WTC11 (cell line): Measurements from ENCODE around the gene TGFBR2. TPM values are rescaled to one million over a fixed set of nuclear protein-coding genes. Genes with fewer than 3 reads are reported as not detected.

Experiments used
- ATAC-seq: fragments of 200-7000 bp; cut with Tn5 transposase; 2 replicates; pipeline ENCODE4 v1.10.0; 2021; ENCODE audit warnings: mild to moderate bottlenecking, moderate library complexity
- CTCF ChIA-PET: fragments of 300-600 bp; sonication (Branson Sonifier 250); formaldehyde crosslinking; loops from one replicate; lab custom pipeline; 2021; ENCODE audit warnings: antibody characterized with exemption; lab: Charles Lee
- POLR2A ChIA-PET: fragments of 350-600 bp; sonication (Branson Sonifier 250); formaldehyde crosslinking; loops from one replicate; lab custom pipeline; 2021; ENCODE audit warnings: antibody characterized with exemption; lab: Charles Lee
- DNase-seq: peaks from one replicate; pipeline ENCODE4 v3.0.0; 2021; ENCODE audit warnings: low spot score
- H3K27ac Mint-ChIP-seq: 2 replicates; pipeline ENCODE4 v1.8.0; 2021; ENCODE audit warnings: mixed read lengths
- H3K27me3 Mint-ChIP-seq: 2 replicates; pipeline ENCODE4 v1.8.0; 2021; ENCODE audit warnings: low read depth, mild to moderate bottlenecking, moderate library complexity, mixed read lengths
- H3K36me3 Mint-ChIP-seq: 2 replicates; pipeline ENCODE4 v1.8.0; 2021; ENCODE audit warnings: mixed read lengths
- H3K4me1 Mint-ChIP-seq: 2 replicates; pipeline ENCODE4 v1.8.0; 2022; ENCODE audit warnings: mixed read lengths
- H3K4me3 Mint-ChIP-seq: 2 replicates; pipeline ENCODE4 v1.8.0; 2021; ENCODE audit warnings: mild to moderate bottlenecking, moderate library complexity, mixed read lengths
- H3K9me3 Mint-ChIP-seq: 2 replicates; pipeline ENCODE4 v1.8.0; 2021; ENCODE audit warnings: mixed read lengths
- CREM ChIP-seq: sonication (generic); formaldehyde crosslinking; IDR thresholded peaks from 2 replicates; pipeline ENCODE4 v1.8.1; 2022; ENCODE audit warnings: mild to moderate bottlenecking, missing genetic modification reagents, moderate library complexity
- E2F1 ChIP-seq: sonication (generic); formaldehyde crosslinking; IDR thresholded peaks from 2 replicates; pipeline ENCODE4 v1.8.0; 2022; ENCODE audit warnings: mild to moderate bottlenecking, missing genetic modification reagents
- FOXP1 ChIP-seq: sonication (generic); formaldehyde crosslinking; IDR thresholded peaks from 2 replicates; pipeline ENCODE4 v1.8.0; 2022; ENCODE audit warnings: missing genetic modification reagents, mild to moderate bottlenecking, moderate library complexity, borderline replicate concordance
- IRF2 ChIP-seq: sonication (generic); formaldehyde crosslinking; IDR thresholded peaks from 2 replicates; pipeline ENCODE4 v1.8.0; 2022; ENCODE audit warnings: low read depth, missing genetic modification reagents, borderline replicate concordance
- MYBL2 ChIP-seq: sonication (generic); formaldehyde crosslinking; IDR thresholded peaks from 2 replicates; pipeline ENCODE4 v1.8.1; 2023; ENCODE audit warnings: mild to moderate bottlenecking, moderate library complexity, missing genetic modification reagents
- NR3C1 ChIP-seq: sonication (generic); formaldehyde crosslinking; conservative IDR thresholded peaks from 2 replicates; pipeline ENCODE4 v1.8.1; 2023; ENCODE audit warnings: low read depth, mild to moderate bottlenecking, missing genetic modification reagents
- RELA ChIP-seq: sonication (generic); formaldehyde crosslinking; IDR thresholded peaks from 2 replicates; pipeline ENCODE4 v1.8.1; 2022; ENCODE audit warnings: missing genetic modification reagents, mild to moderate bottlenecking, borderline replicate concordance
- STAT6 ChIP-seq: sonication (generic); formaldehyde crosslinking; conservative IDR thresholded peaks from 2 replicates; pipeline ENCODE4 v1.8.1; 2023; ENCODE audit warnings: mild to moderate bottlenecking, low read depth, missing genetic modification reagents, moderate library complexity
- ZNF138 ChIP-seq: sonication (generic); formaldehyde crosslinking; conservative IDR thresholded peaks from 2 replicates; pipeline ENCODE4 v1.8.1; 2022; ENCODE audit warnings: mild to moderate bottlenecking, moderate library complexity, missing genetic modification reagents
- ZNF232 ChIP-seq: sonication (generic); formaldehyde crosslinking; IDR thresholded peaks from 2 replicates; pipeline ENCODE4 v1.8.0; 2022; ENCODE audit warnings: mild to moderate bottlenecking, missing genetic modification reagents
- ZNF263 ChIP-seq: sonication (generic); formaldehyde crosslinking; IDR thresholded peaks from 2 replicates; pipeline ENCODE4 v1.8.1; 2022; ENCODE audit warnings: low read depth, mild to moderate bottlenecking, moderate library complexity, missing genetic modification reagents
- ZNF416 ChIP-seq: fragments of 250-450 bp; sonication (Bioruptor Pico); IDR thresholded peaks from 2 replicates; pipeline ENCODE4 v1.9.0; 2021; ENCODE audit warnings: mild to moderate bottlenecking, inconsistent platforms
- total RNA-seq: library from RNA; stranded (reverse); gene quantifications from 3 replicates; pipeline ENCODE4 v1.2.3, GENCODE V29; 2021
- TF ChIP-seq, protein P1 (sequence below): fragments of 250-450 bp; sonication (Bioruptor Pico); IDR thresholded peaks from 2 replicates; pipeline ENCODE4 v2.1.2; 2022; ENCODE audit warnings: mild to moderate bottlenecking, moderate library complexity
- TF ChIP-seq, protein P2 (sequence below): fragments of 200-600 bp; IDR thresholded peaks from 2 replicates; pipeline ENCODE4 v1.8.0; 2022; ENCODE audit warnings: antibody characterized with exemption
- TF ChIP-seq, protein P3 (sequence below): sonication (generic); formaldehyde crosslinking; IDR thresholded peaks from 2 replicates; pipeline ENCODE4 v1.8.0; 2022; ENCODE audit warnings: missing genetic modification reagents
- TF ChIP-seq, protein P4 (sequence below): sonication (generic); formaldehyde crosslinking; IDR thresholded peaks from 2 replicates; pipeline ENCODE4 v1.8.1; 2022; ENCODE audit warnings: missing genetic modification reagents, borderline replicate concordance
- TF ChIP-seq, protein P5 (sequence below): sonication (generic); formaldehyde crosslinking; IDR thresholded peaks from 2 replicates; pipeline ENCODE4 v1.8.1; 2022; ENCODE audit warnings: low read depth, mild to moderate bottlenecking, moderate library complexity, missing genetic modification reagents, borderline replicate concordance

TGFBR2 gene
- total RNA-seq, 1 experiment from 2014 or later = 9.6 TPM

GRCh38 chr3:30681649-30682211 is 75.3 kb downstream of the TGFBR2 start:
- CTCF ChIA-PET = no interaction called here
- POLR2A ChIA-PET = no interaction called here

GRCh38 chr3:30682434-30683155 is 76.2 kb downstream of the TGFBR2 start:
- ATAC-seq (no peak), DNase-seq (no peak)
- peaks cover 34% of the 10 kb centered on the region for H3K4me1 Mint-ChIP-seq
- H3K27me3 Mint-ChIP-seq = no peaks in the 10 kb centered on the region
- ChIA-PET POLR2A (no interaction called here), CTCF (no interaction called here)
- no peak overlapping the region for H3K27ac Mint-ChIP-seq
- peaks cover 28% of the 10 kb centered on the region for H3K36me3 Mint-ChIP-seq
- H3K9me3 Mint-ChIP-seq = no peaks in the 10 kb centered on the region
- H3K4me3 Mint-ChIP-seq = no peak overlapping the region
- TF ChIP-seq STAT6 (CRISPR knock-in tag) (no peak), RELA (no peak), ZNF138 (CRISPR knock-in tag) (no peak), FOXP1 (CRISPR knock-in tag) (no peak), NR3C1 (no peak), CREM (no peak), IRF2 (CRISPR knock-in tag) (no peak), MYBL2 (no peak)
- TF ChIP-seq, protein P1, sequence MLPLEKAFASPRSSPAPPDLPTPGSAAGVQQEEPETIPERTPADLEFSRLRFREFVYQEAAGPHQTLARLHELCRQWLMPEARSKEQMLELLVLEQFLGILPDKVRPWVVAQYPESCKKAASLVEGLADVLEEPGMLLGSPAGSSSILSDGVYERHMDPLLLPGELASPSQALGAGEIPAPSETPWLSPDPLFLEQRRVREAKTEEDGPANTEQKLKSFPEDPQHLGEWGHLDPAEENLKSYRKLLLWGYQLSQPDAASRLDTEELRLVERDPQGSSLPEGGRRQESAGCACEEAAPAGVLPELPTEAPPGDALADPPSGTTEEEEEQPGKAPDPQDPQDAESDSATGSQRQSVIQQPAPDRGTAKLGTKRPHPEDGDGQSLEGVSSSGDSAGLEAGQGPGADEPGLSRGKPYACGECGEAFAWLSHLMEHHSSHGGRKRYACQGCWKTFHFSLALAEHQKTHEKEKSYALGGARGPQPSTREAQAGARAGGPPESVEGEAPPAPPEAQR = no peak
- TF ChIP-seq, protein P2, sequence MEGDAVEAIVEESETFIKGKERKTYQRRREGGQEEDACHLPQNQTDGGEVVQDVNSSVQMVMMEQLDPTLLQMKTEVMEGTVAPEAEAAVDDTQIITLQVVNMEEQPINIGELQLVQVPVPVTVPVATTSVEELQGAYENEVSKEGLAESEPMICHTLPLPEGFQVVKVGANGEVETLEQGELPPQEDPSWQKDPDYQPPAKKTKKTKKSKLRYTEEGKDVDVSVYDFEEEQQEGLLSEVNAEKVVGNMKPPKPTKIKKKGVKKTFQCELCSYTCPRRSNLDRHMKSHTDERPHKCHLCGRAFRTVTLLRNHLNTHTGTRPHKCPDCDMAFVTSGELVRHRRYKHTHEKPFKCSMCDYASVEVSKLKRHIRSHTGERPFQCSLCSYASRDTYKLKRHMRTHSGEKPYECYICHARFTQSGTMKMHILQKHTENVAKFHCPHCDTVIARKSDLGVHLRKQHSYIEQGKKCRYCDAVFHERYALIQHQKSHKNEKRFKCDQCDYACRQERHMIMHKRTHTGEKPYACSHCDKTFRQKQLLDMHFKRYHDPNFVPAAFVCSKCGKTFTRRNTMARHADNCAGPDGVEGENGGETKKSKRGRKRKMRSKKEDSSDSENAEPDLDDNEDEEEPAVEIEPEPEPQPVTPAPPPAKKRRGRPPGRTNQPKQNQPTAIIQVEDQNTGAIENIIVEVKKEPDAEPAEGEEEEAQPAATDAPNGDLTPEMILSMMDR = no peak

More at GRCh38 chr3:30681649-30682211, 75.3 kb downstream of the TGFBR2 start:
- Mint-ChIP-seq H3K27ac (0 out of 2 replicates have a peak overlapping the region, but pooled peaks have one; percentile 3), H3K27me3 (no peaks in the 10 kb centered on the region), H3K4me3 (no peak overlapping the region), H3K36me3 (peaks cover 29% of the 10 kb centered on the region), H3K4me1 (peaks cover 39% of the 10 kb centered on the region), H3K9me3 (no peaks in the 10 kb centered on the region)
- no peak for DNase-seq
- peak; percentile 27; the same call in 1 of the 2 replicates for ATAC-seq
- TF ChIP-seq ZNF263 (CRISPR knock-in tag) = no peak
- TF ChIP-seq, protein P3, sequence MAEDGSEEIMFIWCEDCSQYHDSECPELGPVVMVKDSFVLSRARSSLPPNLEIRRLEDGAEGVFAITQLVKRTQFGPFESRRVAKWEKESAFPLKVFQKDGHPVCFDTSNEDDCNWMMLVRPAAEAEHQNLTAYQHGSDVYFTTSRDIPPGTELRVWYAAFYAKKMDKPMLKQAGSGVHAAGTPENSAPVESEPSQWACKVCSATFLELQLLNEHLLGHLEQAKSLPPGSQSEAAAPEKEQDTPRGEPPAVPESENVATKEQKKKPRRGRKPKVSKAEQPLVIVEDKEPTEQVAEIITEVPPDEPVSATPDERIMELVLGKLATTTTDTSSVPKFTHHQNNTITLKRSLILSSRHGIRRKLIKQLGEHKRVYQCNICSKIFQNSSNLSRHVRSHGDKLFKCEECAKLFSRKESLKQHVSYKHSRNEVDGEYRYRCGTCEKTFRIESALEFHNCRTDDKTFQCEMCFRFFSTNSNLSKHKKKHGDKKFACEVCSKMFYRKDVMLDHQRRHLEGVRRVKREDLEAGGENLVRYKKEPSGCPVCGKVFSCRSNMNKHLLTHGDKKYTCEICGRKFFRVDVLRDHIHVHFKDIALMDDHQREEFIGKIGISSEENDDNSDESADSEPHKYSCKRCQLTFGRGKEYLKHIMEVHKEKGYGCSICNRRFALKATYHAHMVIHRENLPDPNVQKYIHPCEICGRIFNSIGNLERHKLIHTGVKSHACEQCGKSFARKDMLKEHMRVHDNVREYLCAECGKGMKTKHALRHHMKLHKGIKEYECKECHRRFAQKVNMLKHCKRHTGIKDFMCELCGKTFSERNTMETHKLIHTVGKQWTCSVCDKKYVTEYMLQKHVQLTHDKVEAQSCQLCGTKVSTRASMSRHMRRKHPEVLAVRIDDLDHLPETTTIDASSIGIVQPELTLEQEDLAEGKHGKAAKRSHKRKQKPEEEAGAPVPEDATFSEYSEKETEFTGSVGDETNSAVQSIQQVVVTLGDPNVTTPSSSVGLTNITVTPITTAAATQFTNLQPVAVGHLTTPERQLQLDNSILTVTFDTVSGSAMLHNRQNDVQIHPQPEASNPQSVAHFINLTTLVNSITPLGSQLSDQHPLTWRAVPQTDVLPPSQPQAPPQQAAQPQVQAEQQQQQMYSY = no peak
- TF ChIP-seq, protein P4, sequence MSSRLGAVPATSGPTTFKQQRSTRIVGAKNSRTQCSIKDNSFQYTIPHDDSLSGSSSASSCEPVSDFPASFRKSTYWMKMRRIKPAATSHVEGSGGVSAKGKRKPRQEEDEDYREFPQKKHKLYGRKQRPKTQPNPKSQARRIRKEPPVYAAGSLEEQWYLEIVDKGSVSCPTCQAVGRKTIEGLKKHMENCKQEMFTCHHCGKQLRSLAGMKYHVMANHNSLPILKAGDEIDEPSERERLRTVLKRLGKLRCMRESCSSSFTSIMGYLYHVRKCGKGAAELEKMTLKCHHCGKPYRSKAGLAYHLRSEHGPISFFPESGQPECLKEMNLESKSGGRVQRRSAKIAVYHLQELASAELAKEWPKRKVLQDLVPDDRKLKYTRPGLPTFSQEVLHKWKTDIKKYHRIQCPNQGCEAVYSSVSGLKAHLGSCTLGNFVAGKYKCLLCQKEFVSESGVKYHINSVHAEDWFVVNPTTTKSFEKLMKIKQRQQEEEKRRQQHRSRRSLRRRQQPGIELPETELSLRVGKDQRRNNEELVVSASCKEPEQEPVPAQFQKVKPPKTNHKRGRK (CRISPR knock-in tag) = no peak
- TF ChIP-seq ZNF416 = no peak
- no peak for TF ChIP-seq E2F1 (CRISPR knock-in tag)
- TF ChIP-seq, protein P5, sequence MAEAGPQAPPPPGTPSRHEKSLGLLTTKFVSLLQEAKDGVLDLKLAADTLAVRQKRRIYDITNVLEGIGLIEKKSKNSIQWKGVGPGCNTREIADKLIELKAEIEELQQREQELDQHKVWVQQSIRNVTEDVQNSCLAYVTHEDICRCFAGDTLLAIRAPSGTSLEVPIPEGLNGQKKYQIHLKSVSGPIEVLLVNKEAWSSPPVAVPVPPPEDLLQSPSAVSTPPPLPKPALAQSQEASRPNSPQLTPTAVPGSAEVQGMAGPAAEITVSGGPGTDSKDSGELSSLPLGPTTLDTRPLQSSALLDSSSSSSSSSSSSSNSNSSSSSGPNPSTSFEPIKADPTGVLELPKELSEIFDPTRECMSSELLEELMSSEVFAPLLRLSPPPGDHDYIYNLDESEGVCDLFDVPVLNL (CRISPR knock-in tag) = no peak
- no peak for TF ChIP-seq ZNF232 (CRISPR knock-in tag)
